HG02938 (cell line): ENCODE measurements around the gene CKM.

Experiments
- ATAC-seq: cut with Tn5 transposase; IDR thresholded peaks from one replicate; pipeline ENCODE4 v1.9.1; 2021; ENCODE audit warnings: mild to moderate bottlenecking, moderate library complexity; ENCODE audit not compliant: unreplicated experiment

Gene CKM

DNA sequence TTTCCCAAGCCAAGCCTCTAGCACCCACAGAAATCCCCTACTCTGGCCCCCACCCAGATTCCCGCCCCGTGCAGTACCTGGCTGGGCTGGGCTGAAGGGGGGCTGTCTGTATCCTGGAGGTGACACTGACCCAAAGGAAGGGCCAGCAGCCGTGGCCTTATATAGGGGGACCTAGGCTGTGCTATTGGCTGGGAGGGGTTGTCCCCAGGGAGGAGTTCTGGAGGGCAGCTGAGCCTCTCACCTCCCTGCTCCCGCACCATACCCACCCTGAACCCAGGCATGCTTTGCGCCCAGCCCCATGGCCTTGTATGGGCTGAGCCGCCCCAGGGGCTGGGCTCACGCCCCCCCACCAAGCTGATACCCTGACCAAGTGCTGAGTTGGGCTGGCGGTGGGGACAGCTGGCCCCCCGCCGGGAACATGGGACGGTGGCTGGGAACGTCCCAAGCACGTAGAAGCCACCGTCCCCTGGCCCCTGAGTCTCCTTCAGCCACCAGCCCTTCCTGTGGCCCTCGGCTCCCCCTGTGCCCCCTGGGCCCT lies at the start of gene CKM:
TSS of gene CKM (minus strand) at position 132 of the 538 bp plus-strand sequence. CDS start 3,162 bp downstream, outside the sequence.
- ATAC-seq, result no peak

DNA sequence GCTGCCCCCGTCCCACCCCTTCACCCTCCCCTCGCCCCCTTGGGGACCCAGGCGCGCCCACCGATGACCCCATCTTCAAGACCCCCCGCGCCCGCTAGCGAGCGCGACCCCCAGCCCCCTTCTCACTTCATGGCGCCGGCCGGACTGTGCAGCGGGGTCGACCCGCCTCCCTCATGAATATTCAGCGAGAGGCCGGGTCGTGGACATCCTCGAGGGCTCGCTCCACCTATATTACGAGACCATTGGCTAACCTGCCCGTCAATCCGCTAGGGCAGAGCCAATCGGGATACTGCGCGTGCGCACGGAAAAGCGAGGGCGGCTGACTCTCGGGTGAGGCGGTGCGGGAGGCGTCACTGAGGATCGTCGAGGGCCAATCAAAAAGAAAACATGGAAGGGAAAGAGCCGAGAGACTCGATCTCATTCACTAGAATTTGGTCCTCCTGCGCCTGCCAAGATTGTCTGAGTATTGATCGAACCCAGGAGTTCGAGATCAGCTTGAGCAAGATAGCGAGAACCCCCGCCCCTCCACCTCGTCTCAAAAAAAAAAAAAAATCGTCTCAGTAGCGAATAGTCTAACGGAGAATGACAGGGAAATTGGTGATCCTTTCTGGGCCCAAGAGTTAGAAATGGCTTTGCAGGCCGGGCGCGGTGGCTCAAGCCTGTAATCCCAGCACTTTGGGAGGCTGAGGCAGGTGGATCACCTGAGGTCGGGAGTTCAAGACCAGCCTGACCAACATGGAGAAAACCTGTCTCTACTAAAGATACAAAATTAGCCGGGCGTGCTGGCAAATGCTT lies 47.9 kb upstream of the CKM start, which contains the start of gene ERCC2:
TSS of gene ERCC2 (minus strand) at position 164 of the 795 bp plus-strand sequence. CDS start at position 131, 33 bp downstream.
- ATAC-seq, result peak; percentile 90

DNA sequence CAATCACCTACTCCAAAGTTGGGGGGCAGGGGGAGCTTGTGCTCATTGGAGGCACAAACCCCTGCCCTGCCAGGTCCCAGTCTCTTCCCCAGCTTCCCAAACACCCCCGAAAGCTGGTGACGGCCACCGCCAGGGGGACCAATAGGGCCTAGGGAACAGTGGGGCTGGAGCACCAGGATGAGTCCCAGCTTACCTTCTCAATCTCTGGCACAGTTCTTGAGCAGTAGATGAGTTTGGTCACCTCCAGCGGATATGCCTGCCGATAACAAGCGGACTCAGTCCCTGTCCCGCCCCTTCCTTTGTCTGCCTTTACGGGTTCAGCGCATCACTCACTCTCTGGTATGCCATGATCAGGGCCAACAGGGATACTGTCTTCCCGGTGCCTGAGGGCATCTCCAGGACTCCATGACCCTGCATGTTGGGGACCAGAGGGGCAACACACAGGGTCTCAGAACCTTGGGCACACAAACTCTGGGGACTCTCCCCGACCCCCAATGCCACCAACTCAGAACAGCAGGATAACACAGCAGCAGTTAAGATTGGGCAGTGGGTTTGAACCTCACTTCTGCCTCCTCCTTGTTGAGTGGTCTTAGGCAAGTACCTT lies 46.2 kb upstream of the CKM start:
- ATAC-seq, result no peak

- no peak for ATAC-seq
Measured at GRCh38 chr19:45368127-45368526, 45.5 kb upstream of the CKM start.

DNA sequence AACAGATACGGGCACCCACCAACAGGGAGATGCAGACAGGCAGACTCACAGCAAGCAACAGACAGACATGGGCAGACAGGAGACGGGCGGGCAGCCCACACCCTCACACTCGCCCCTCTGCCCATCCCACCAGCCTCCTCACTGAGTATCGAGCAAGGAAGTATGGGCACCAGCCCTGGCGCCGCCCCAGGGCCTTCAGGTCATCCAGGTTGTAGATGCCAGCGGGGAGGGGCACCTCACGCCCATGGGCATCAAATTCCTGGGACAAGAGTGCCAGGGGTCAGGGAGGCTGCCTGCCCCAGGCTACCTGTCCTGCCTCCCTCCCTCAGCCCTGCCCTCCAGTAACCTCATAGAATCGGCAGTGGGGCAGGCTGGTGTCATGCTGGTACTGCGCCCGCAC lies 42.0 kb upstream of the CKM start:
- ATAC-seq, result no peak

- ATAC-seq, result no peak
Measured at GRCh38 chr19:45363861-45364459, 41.3 kb upstream of the CKM start.

DNA sequence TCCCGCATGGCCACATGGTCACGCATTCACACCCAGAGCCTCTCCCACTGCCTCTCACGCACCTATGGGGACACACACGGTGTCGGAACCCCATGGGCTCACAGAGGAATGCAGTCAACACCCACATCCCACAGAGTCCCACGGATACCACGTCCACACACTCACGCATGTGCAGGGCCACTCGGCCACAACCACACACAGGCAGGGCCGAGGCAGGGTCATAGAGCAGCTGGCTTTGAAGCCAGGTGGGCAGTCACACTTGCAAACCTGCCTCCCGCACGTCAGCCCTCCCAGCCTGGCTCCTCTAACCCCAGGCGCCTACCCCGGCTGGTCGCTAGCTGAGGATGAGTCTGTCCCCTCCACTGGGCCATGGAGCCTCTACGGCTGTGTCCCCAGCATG lies 39.6 kb upstream of the CKM start:
- ATAC-seq, result no peak

DNA sequence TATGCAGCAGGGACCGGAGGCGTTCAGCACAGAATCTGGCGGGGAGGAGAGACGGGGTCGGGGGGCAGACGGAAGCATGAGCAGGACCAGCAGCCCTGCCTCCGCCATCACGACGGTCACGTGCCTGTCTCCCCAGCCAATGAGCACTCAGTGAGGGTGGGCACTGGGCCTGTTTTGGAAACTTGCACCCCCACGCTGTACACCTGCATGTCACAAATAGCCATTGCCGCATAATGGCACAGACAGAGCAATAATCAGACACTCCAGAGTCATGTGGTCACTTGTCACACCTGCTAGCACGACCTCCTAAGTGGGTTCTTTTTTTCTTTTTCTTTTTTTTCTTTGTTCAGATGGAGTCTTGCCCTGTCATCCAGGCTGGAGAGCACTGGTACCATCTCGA lies 38.9 kb upstream of the CKM start:
- ATAC-seq, result no peak

GRCh38 chr19:45358213-45358792 lies 35.6 kb upstream of the CKM start:
- ATAC-seq, result no peak

- no peak for ATAC-seq
Measured at GRCh38 chr19:45357445-45357783, 34.7 kb upstream of the CKM start.

GRCh38 chr19:45356760-45357444 lies 34.2 kb upstream of the CKM start:
- no peak for ATAC-seq

DNA sequence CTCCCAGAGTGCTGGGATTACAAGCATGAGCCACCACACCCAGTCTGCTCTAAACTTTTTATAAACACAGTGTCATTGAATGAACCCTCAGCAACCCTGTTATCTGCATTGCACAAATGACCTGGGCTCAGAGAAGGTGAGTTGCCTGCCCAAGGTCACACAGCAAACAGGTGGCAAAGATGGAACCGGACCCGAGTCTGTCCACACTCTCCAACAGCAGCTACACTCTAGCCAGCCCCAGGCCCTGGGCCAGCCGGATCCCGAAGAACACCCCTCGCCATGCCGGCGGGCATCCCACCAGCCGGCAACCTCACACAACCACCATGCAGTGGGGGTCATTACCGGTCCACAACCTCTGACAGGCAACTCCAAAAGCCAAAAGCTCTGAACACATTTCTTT lies 33.2 kb upstream of the CKM start:
- no peak for ATAC-seq

GRCh38 chr19:45355402-45355801 lies 32.7 kb upstream of the CKM start:
- no peak for ATAC-seq

GRCh38 chr19:45354241-45354842 lies 31.7 kb upstream of the CKM start:
- ATAC-seq, result no peak

DNA sequence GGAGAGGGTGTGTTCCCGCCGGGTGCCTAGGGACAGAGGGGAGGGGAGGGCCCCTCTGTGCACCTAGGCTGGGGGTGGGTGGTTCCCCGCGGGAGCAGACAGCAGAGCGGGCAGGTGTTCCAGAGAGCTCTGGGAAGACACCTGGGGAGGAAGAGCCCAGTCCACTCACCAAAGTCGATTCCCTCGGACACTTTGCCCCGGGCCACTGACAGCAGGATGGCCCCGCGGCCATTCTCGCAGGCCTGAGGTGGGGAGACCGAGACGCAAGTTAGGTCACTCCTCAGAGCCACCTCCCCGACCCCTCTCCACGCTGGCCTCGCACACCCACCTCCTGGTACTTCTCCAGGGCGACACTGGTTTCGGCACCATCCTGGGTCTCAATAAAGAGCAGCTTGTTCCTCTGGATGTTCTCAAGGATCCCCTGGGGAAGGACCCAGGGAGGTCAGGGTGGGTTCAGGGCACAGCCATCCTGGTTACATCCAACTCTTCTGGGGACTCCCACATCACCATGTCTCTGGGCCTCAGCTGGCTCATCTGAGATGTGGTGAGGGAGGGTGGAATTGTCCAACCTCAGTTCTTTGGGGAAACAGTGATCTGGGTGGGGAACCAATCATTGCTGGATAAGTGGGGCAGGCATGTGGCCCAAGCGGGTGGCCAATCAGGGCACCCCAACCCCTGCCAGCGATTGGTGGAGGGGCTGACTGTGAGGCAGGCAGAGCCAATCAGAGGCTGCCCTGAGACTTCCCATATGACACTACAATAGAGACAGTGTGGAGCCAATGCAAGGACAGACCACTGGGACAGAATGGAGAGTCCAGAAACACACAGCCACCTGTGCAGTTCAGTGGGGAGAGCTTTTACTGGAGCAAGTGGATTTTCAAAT lies 30.5 kb upstream of the CKM start:
- no peak for ATAC-seq

- no peak for ATAC-seq
Measured at GRCh38 chr19:45352471-45352870, 29.8 kb upstream of the CKM start.

- no peak for ATAC-seq
Measured at GRCh38 chr19:45352062-45352461, 29.4 kb upstream of the CKM start.

GRCh38 chr19:45351401-45351952 lies 28.8 kb upstream of the CKM start:
- ATAC-seq, result no peak

DNA sequence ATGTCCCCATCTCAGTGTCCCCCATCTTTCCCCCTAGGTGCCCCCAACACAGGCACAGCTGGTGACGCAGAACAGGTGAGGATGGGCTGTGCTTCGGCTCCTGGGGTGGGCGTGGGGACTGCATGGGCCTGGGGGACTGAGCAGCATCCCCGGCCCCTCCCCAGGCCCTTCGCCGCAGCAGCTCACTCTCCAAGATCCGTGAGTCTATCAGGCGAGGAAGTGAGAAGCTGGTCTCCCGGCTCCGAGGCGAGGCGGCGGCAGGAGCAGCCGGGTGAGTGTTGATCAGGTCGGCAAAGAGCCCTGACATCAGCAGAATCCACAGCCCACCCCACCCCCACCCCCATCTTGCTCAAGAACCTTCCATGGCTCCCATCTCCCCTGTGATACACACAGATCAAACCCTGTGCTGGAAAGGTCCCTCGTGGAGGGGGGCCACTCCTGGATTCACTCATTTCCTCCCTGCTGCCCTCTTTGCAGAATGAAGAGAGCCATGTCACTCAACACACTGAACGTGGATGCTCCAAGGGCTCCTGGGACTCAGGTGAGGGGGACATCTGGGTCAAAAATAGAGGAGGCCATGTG lies 27.9 kb upstream of the CKM start:
- ATAC-seq, result no peak
